Calu3 (cell line): ENCODE results near the gene EXOG. TPM values are rescaled to one million over a fixed set of nuclear protein-coding genes. Genes with fewer than 3 reads are reported as not detected.

Experiments
- BruUV-seq: library from RNA; stranded (reverse); fragments of 400-500 nt; replicated peaks from 2 replicates; lab custom pipeline; 2021; lab: Mats Ljungman, UMichigan
- CTCF ChIA-PET: fragments of 300-600 bp; sonication (Branson Sonifier 250); formaldehyde crosslinking; loops from one replicate; lab custom pipeline; 2022; ENCODE audit warnings: antibody characterized with exemption; lab: Charles Lee
- DNase-seq: peaks from one replicate; pipeline ENCODE4 v3.0.0; 2022
- H3K27ac Mint-ChIP-seq: one replicate; pipeline ENCODE4 v1.8.0; 2022; ENCODE audit warnings: mixed read lengths; ENCODE audit not compliant: unreplicated experiment
- H3K27me3 Mint-ChIP-seq: one replicate; pipeline ENCODE4 v1.8.0; 2022; ENCODE audit warnings: mixed read lengths; ENCODE audit not compliant: unreplicated experiment
- H3K36me3 Mint-ChIP-seq: one replicate; pipeline ENCODE4 v1.8.0; 2022; ENCODE audit warnings: mild to moderate bottlenecking, moderate library complexity, mixed read lengths; ENCODE audit not compliant: insufficient read depth, unreplicated experiment
- H3K4me1 Mint-ChIP-seq: one replicate; pipeline ENCODE4 v1.8.0; 2022; ENCODE audit warnings: mild to moderate bottlenecking, low read depth, mixed read lengths; ENCODE audit not compliant: unreplicated experiment
- H3K4me3 Mint-ChIP-seq: one replicate; pipeline ENCODE4 v1.8.0; 2022; ENCODE audit warnings: mild to moderate bottlenecking, low read depth, moderate library complexity, mixed read lengths; ENCODE audit not compliant: unreplicated experiment
- H3K9me3 Mint-ChIP-seq: one replicate; pipeline ENCODE4 v1.8.0; 2022; ENCODE audit warnings: low read depth, mixed read lengths; ENCODE audit not compliant: unreplicated experiment
- CTCF ChIP-seq: fragments of 200-600 bp; IDR thresholded peaks from one replicate; pipeline ENCODE4 v1.8.0; 2022; ENCODE audit warnings: antibody characterized with exemption; ENCODE audit not compliant: unreplicated experiment
- intact Hi-C: fragments of 100-400 bp; cut with micrococcal nuclease; formaldehyde crosslinking; loops from one replicate; pipeline ENCODE4 v1.10.0; 2022; ENCODE audit not compliant: unreplicated experiment
- total RNA-seq: library from RNA; stranded (reverse); gene quantifications from 2 replicates; pipeline ENCODE4 v1.2.3, GENCODE V29; 2022

The EXOG gene
- total RNA-seq, 1 experiment from 2014 or later, result 13.2 TPM

GRCh38 chr3:38541806-38542205 is 45.7 kb downstream of the EXOG start:
- no peak overlapping the region for H3K27ac Mint-ChIP-seq
- CTCF ChIA-PET, result interaction anchor here (0.6 kb wide), 2 partner anchors 66 to 155 kb away, joined by 3 read pairs; no protein-coding TSS in a partner anchor
- TF ChIP-seq CTCF, result no peak
- H3K27me3 Mint-ChIP-seq, result peaks cover 48% of the 10 kb centered on the region
- no peaks in the 10 kb centered on the region for H3K9me3 Mint-ChIP-seq
- intact Hi-C loops, result no loop called here
- H3K36me3 Mint-ChIP-seq, result peaks cover 5% of the 10 kb centered on the region
- BruUV-seq, result no TSS peak
- H3K4me1 Mint-ChIP-seq, result no peaks in the 10 kb centered on the region
- H3K4me3 Mint-ChIP-seq, result no peak overlapping the region
- no peak for DNase-seq

GRCh38 chr3:38542401-38543298 is 46.5 kb downstream of the EXOG start:
- peaks cover 5% of the 10 kb centered on the region for H3K36me3 Mint-ChIP-seq
- CTCF ChIA-PET, result interaction anchor here (0.6 kb wide), 1 partner anchor 65 kb away, joined by 3 read pairs; no protein-coding TSS in a partner anchor
- peaks cover 48% of the 10 kb centered on the region for H3K27me3 Mint-ChIP-seq
- no peak overlapping the region for H3K27ac Mint-ChIP-seq
- H3K4me3 Mint-ChIP-seq, result no peak overlapping the region
- no peak for TF ChIP-seq CTCF
- H3K9me3 Mint-ChIP-seq, result no peaks in the 10 kb centered on the region
- no peaks in the 10 kb centered on the region for H3K4me1 Mint-ChIP-seq
- no peak for DNase-seq
- intact Hi-C loops, result no loop called here
- BruUV-seq, result no TSS peak

- no peak overlapping the region for H3K4me3 Mint-ChIP-seq
- intact Hi-C loops, result no loop called here
- peaks cover 5% of the 10 kb centered on the region for H3K36me3 Mint-ChIP-seq
- no peaks in the 10 kb centered on the region for H3K9me3 Mint-ChIP-seq
- H3K27ac Mint-ChIP-seq, result no peak overlapping the region
- H3K27me3 Mint-ChIP-seq, result peaks cover 48% of the 10 kb centered on the region
- CTCF ChIA-PET, result interaction anchor here (1.1 kb wide), 1 partner anchor 118 kb away, joined by 3 read pairs; no protein-coding TSS in a partner anchor
- no peak for TF ChIP-seq CTCF
- no peak for DNase-seq
- no peaks in the 10 kb centered on the region for H3K4me1 Mint-ChIP-seq
- no TSS peak for BruUV-seq
These were observed 47.4 kb downstream of the EXOG start for GRCh38 chr3:38543586-38543985.

- Mint-ChIP-seq H3K36me3 (no peaks in the 10 kb centered on the region), H3K9me3 (no peaks in the 10 kb centered on the region), H3K27me3 (peaks cover 48% of the 10 kb centered on the region), H3K4me1 (no peaks in the 10 kb centered on the region), H3K4me3 (no peak overlapping the region), H3K27ac (no peak overlapping the region)
- BruUV-seq, result no TSS peak
- CTCF ChIA-PET, result no interaction called here
- no peak for DNase-seq
- no peak for TF ChIP-seq CTCF
- intact Hi-C loops, result no loop called here
These were observed 48.8 kb downstream of the EXOG start for GRCh38 chr3:38544926-38545325.
